ENCODE data around the gene PDE1C.
A peak's percentile ranks its signal among the peaks of the same experiment; 100 is the strongest.

The PDE1C gene

GRCh38 chr7:31892099-31892829 lies 177.9 kb downstream of the PDE1C start:
- no peak for DNase-seq (ENCODE audit: low spot score)

GRCh38 chr7:31890766-31891165 lies 179.4 kb downstream of the PDE1C start:
- DNase-seq (ENCODE audit: low spot score) = no peak

- no peak for DNase-seq (ENCODE audit: low spot score)
These were observed 180.0 kb downstream of the PDE1C start for GRCh38 chr7:31890198-31890597.

GRCh38 chr7:31887006-31887405 lies 183.2 kb downstream of the PDE1C start:
- DNase-seq (ENCODE audit: low spot score) = no peak

- DNase-seq (ENCODE audit: low spot score) = no peak
These were observed 185.0 kb downstream of the PDE1C start for GRCh38 chr7:31885171-31885570.

- no peak for DNase-seq (ENCODE audit: low spot score)
These were observed 186.4 kb downstream of the PDE1C start for GRCh38 chr7:31883761-31884164.

GRCh38 chr7:31882187-31882586 lies 188.0 kb downstream of the PDE1C start:
- no peak for DNase-seq (ENCODE audit: low spot score)

- no peak for DNase-seq (ENCODE audit: low spot score)
These were observed 191.3 kb downstream of the PDE1C start for GRCh38 chr7:31878875-31879274.

GRCh38 chr7:31875424-31875823 lies 194.8 kb downstream of the PDE1C start:
- no peak for DNase-seq (ENCODE audit: low spot score)

- DNase-seq (ENCODE audit: low spot score) = no peak
These were observed 195.4 kb downstream of the PDE1C start for GRCh38 chr7:31874631-31875386.

GRCh38 chr7:31873816-31874597 lies 196.2 kb downstream of the PDE1C start:
- no peak for DNase-seq (ENCODE audit: low spot score)

- no peak for DNase-seq (ENCODE audit: low spot score)
These were observed 197.4 kb downstream of the PDE1C start for GRCh38 chr7:31872545-31873370.

- DNase-seq (ENCODE audit: low spot score) = no peak
These were observed 205.6 kb downstream of the PDE1C start for GRCh38 chr7:31864646-31865045.

- DNase-seq (ENCODE audit: low spot score) = no peak
These were observed 209.3 kb downstream of the PDE1C start for GRCh38 chr7:31860925-31861324.

GRCh38 chr7:31858055-31858454 lies 212.2 kb downstream of the PDE1C start:
- no peak for DNase-seq (ENCODE audit: low spot score)

GRCh38 chr7:31857172-31857571 lies 213.0 kb downstream of the PDE1C start:
- no peak for DNase-seq (ENCODE audit: low spot score)

- no peak for DNase-seq (ENCODE audit: low spot score)
These were observed 213.9 kb downstream of the PDE1C start for GRCh38 chr7:31856337-31856736.

- DNase-seq (ENCODE audit: low spot score) = no peak
These were observed 214.7 kb downstream of the PDE1C start for GRCh38 chr7:31855530-31855929.

GRCh38 chr7:31853380-31853779 lies 216.8 kb downstream of the PDE1C start:
- no peak for DNase-seq (ENCODE audit: low spot score)

- DNase-seq (ENCODE audit: low spot score) = no peak
These were observed 217.7 kb downstream of the PDE1C start for GRCh38 chr7:31852462-31852861.

GRCh38 chr7:31851119-31851518 lies 219.1 kb downstream of the PDE1C start:
- DNase-seq (ENCODE audit: low spot score) = no peak

- DNase-seq (ENCODE audit: low spot score) = peak; percentile 30
These were observed 219.6 kb downstream of the PDE1C start for GRCh38 chr7:31850601-31851000.

Measured in D341Med (cell line).